Measurements from ENCODE around the gene F5. TPM values are rescaled to one million over a fixed set of nuclear protein-coding genes. Genes with fewer than 3 reads are reported as not detected.

F5 gene
- total and polyA plus RNA-seq, 2 of the 13 experiments (the other 11 are each of a cell fraction or from before 2014, with no cell fraction given), result 38.3 to 64.0 TPM

- TF ChIP-seq PAXIP1 (CRISPR knock-in tag; conservative IDR thresholded peaks at IDR 0.05), result no peak; the same call in 1 of the 2 replicates
- peak; percentile 93 for TF ChIP-seq SALL1 (CRISPR knock-in tag; IDR thresholded peaks at IDR 0.05)
- no peak for TF ChIP-seq NFE2L1 (CRISPR knock-in tag; IDR thresholded peaks at IDR 0.05; ENCODE audit: borderline replicate concordance)
- peak; percentile 67; the same call in 1 of the 2 replicates for TF ChIP-seq NFKB2 (CRISPR knock-in tag; IDR thresholded peaks at IDR 0.05; ENCODE audit: borderline replicate concordance)
- TF ChIP-seq NFATC3 (CRISPR knock-in tag; IDR thresholded peaks at IDR 0.05), result 0 out of 2 replicates have a peak, but pooled peaks have one; percentile 43
- TF ChIP-seq GPN1 (CRISPR knock-in tag; IDR thresholded peaks at IDR 0.05; ENCODE audit: borderline replicate concordance), result no peak
- TF ChIP-seq XRCC5 (optimal IDR thresholded peaks at IDR 0.05; ENCODE audit: low read length), result peak; percentile 38
- TF ChIP-seq ZNF383 (CRISPR knock-in tag; IDR thresholded peaks at IDR 0.05; ENCODE audit: borderline replicate concordance), result peak; percentile 87; the same call in 1 of the 2 replicates
- TF ChIP-seq CSRNP1 (CRISPR knock-in tag; IDR thresholded peaks at IDR 0.05), result peak; percentile 67
- peak; percentile 45; the same call in 1 of the 2 replicates for TF ChIP-seq SOX13 (IDR thresholded peaks at IDR 0.05)
- TF ChIP-seq SOX13 (CRISPR knock-in tag; conservative IDR thresholded peaks at IDR 0.05 in 1 of 2, IDR thresholded peaks at IDR 0.05 in 1 of 2), result peak in 1 of 2 experiments; percentile 21; a peak in 1 of 4 replicates
- peak; percentile 93 for TF ChIP-seq ZNF232 (CRISPR knock-in tag; IDR thresholded peaks at IDR 0.05; ENCODE audit: borderline replicate concordance)
- TF ChIP-seq GLMP (CRISPR knock-in tag; IDR thresholded peaks at IDR 0.05; ENCODE audit: borderline replicate concordance), result no peak
- TF ChIP-seq RNF2 (conservative IDR thresholded peaks at IDR 0.05; ENCODE audit: low read depth), result no peak
- no peak; the same call in none of the 2 replicates for TF ChIP-seq AHR (CRISPR knock-in tag; IDR thresholded peaks at IDR 0.05)
- TF ChIP-seq ESRRA (CRISPR knock-in tag; IDR thresholded peaks at IDR 0.05; ENCODE audit: low read depth), result no peak; the same call in 1 of the 2 replicates
- peak; percentile 58; the same call in 1 of the 2 replicates for TF ChIP-seq THAP9 (CRISPR knock-in tag; IDR thresholded peaks at IDR 0.05; ENCODE audit: borderline replicate concordance)
- no peak for TF ChIP-seq ATM (IDR thresholded peaks at IDR 0.05; ENCODE audit: borderline replicate concordance)
- TF ChIP-seq TBP (CRISPR knock-in tag; IDR thresholded peaks at IDR 0.05), result no peak
Observed at GRCh38 chr1:169485431-169486280, 100.6 kb downstream of the F5 start, which contains the start of gene SLC19A2 (continued).

All from HepG2 (cell line).